Measurements from ENCODE around the gene SH3PXD2A. TPM values are rescaled to one million over a fixed set of nuclear protein-coding genes. Genes with fewer than 3 reads are reported as not detected.
A peak's percentile ranks its signal among the peaks of the same experiment; 100 is the strongest.

SH3PXD2A gene
- total and polyA plus RNA-seq, 12 donors, result 5.7 to 34.5 (median 19.2) TPM

DNA sequence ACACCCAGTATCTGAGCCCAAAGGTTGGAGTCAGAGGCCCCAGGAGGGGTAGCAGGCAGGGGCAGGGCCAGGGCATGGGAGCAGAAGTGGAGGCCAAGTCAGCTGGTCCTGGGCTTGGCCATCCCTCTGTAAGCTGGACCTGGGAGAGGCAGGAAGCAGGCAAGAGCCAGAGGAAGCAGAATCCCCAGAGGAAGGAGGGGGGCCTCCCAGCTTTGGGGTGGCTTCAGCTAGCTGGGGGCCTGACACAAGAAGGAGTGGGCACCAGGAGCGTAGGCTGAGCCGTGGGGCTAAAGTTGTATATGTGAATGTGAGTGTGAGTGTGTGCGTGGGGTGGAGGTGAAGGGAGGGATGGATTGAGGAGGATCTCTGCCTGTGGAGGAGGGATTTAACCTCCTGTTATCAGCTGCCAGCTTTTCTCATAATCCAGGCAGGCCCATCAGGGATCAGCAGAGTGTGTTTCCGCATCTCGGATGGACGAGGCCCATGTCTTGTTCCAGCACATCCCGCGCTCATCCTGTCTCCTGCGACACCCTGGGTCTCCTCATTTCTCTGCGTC lies 307.9 kb downstream of the SH3PXD2A start:
- Histone ChIP-seq H3K4me1 (replicated peaks in 1 of 2) (peaks cover 0 to 9% of the 10 kb centered on the region in 2 donors), H3K4me3 (no peak overlapping the region), H3K9me3 (replicated peaks in 1 of 3) (no peaks in the 10 kb centered on the region), H3K27ac (peak overlapping the region in 1 of 5 donors; percentile 21), H3K36me3 (replicated peaks in 1 of 2) (no peaks in the 10 kb centered on the region), H3K27me3 (no peaks in the 10 kb centered on the region)
- peak in 1 of 7 donors; percentile 57 for DNase-seq
- 83 to 85% (median 83%) methylated on average over 10 of the region's 10 CpGs for WGBS, 4 donors
- intact Hi-C loops (cut with DNase I), result no loop called here
- TF ChIP-seq CTCF (IDR thresholded peaks at IDR 0.05) (no peak), POLR2A (IDR thresholded peaks at IDR 0.05) (no peak)

DNA sequence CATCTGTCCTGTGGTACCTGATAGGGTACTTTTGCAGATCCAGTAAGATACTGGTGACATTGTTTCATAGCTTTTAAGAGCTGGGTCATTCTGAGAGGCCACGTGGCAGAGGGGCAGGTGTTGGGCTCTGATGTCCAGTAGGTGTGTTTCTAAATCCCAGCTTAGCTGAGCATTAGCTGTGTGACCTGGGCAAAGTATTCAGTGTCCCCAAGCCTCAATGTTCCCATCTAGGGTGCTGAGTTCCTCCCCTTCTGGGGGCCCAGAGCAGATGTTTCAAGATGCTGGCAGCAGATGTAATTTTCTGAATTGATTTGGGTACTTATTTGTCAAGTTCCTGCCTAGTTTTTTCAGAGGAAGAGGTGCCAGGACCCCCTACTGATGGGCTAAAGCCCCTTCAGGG lies 309.0 kb downstream of the SH3PXD2A start:
- WGBS, 4 donors, result 75 to 93% (median 82%) methylated on average over 1 of the region's 1 CpG
- peak in 1 of 7 donors; percentile 40 for DNase-seq
- Histone ChIP-seq H3K27me3 (no peaks in the 10 kb centered on the region), H3K4me1 (replicated peaks in 1 of 2) (peaks cover 0 to 9% of the 10 kb centered on the region in 2 donors), H3K27ac (no peak overlapping the region), H3K9me3 (replicated peaks in 1 of 3) (no peaks in the 10 kb centered on the region), H3K4me3 (no peak overlapping the region), H3K36me3 (replicated peaks in 1 of 2) (no peaks in the 10 kb centered on the region)
- TF ChIP-seq POLR2A (IDR thresholded peaks at IDR 0.05) (no peak), CTCF (IDR thresholded peaks at IDR 0.05) (no peak)
- intact Hi-C loops (cut with DNase I), result no loop called here

GRCh38 chr10:103545771-103546281 lies 309.6 kb downstream of the SH3PXD2A start:
- Histone ChIP-seq H3K4me1 (replicated peaks in 1 of 2) (peaks cover 0 to 9% of the 10 kb centered on the region in 2 donors), H3K4me3 (no peak overlapping the region), H3K27me3 (no peaks in the 10 kb centered on the region), H3K36me3 (replicated peaks in 1 of 2) (no peaks in the 10 kb centered on the region), H3K9me3 (replicated peaks in 1 of 3) (no peaks in the 10 kb centered on the region), H3K27ac (no peak overlapping the region)
- no peak for TF ChIP-seq POLR2A (IDR thresholded peaks at IDR 0.05)
- TF ChIP-seq CTCF (IDR thresholded peaks at IDR 0.05), result no peak
- intact Hi-C loops (cut with DNase I), result no loop called here
- DNase-seq, result peak in 1 of 7 donors; percentile 40
- 84 to 91% (median 87%) methylated on average over 3 to 4 of the region's 4 CpGs for WGBS, 4 donors

DNA sequence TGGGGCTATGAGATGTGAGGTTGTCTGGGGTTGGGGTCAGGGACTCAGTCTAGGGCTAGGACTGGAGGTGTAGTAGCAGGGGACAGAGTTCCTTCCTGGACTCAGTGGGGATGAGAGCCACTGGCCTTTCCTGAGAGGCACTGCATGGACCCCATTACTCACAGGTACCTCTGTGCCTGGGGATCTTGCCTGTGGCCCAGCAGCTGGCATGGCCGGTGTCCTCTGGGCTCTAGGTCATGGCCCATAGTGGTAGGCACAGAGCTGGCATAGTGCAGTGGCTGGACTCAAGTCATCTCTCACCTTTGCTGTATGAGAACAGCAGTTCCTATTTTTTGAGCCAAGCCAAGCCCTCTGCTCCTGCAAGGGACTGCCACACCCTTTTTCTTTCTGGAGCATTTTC lies 310.0 kb downstream of the SH3PXD2A start:
- TF ChIP-seq POLR2A (IDR thresholded peaks at IDR 0.05) (no peak), CTCF (IDR thresholded peaks at IDR 0.05) (no peak)
- Histone ChIP-seq H3K4me3 (no peak overlapping the region), H3K4me1 (replicated peaks in 1 of 2) (peaks cover 0 to 9% of the 10 kb centered on the region in 2 donors), H3K36me3 (replicated peaks in 1 of 2) (no peaks in the 10 kb centered on the region), H3K9me3 (replicated peaks in 1 of 3) (no peaks in the 10 kb centered on the region), H3K27ac (no peak overlapping the region), H3K27me3 (no peaks in the 10 kb centered on the region)
- WGBS, 4 donors, result 91 to 100% (median 100%) methylated on average over 1 of the region's 1 CpG
- intact Hi-C loops (cut with DNase I), result no loop called here
- DNase-seq, result peak in 1 of 7 donors; percentile 41

All from adrenal gland (tissue), 12 donors.